ENCODE measurements around the gene PPP1R13L.

- no peak for TF ChIP-seq CTCF (conservative IDR thresholded peaks at IDR 0.05 in 1 of 2, IDR thresholded peaks at IDR 0.05 in 1 of 2; ENCODE audit: low read depth in 1 of 2, low read length in 2 of 2)
- no peak for TF ChIP-seq EZH2 (IDR thresholded peaks at IDR 0.05; ENCODE audit: low read length, missing control alignments)
These were observed 54.3 kb downstream of the PPP1R13L start for GRCh38 chr19:45350477-45351058.
